Body of pancreas (tissue), 4 donors: ENCODE measurements around the gene MCTP1.

ENCODE experiments used
- POLR2A ChIP-seq, 3 donors: fragments of 450-650 bp; IDR thresholded peaks; one replicate each; pipeline ENCODE4 v1.6.1; 2016; ENCODE audit warnings: antibody characterized with exemption in 3 of 3, mild to moderate bottlenecking in 2 of 3
- TF ChIP-seq, protein P1 (sequence below), 7 experiments: fragments of 450-650 bp in 4 of 7; fragments of 200-600 bp in 3 of 7; sonication (generic) in 3 of 7; IDR thresholded peaks; one replicate each; pipeline ENCODE4 v1.5.1; 2016 to 2019; ENCODE audit warnings: antibody characterized with exemption in 7 of 7

- TF ChIP-seq, protein P1, sequence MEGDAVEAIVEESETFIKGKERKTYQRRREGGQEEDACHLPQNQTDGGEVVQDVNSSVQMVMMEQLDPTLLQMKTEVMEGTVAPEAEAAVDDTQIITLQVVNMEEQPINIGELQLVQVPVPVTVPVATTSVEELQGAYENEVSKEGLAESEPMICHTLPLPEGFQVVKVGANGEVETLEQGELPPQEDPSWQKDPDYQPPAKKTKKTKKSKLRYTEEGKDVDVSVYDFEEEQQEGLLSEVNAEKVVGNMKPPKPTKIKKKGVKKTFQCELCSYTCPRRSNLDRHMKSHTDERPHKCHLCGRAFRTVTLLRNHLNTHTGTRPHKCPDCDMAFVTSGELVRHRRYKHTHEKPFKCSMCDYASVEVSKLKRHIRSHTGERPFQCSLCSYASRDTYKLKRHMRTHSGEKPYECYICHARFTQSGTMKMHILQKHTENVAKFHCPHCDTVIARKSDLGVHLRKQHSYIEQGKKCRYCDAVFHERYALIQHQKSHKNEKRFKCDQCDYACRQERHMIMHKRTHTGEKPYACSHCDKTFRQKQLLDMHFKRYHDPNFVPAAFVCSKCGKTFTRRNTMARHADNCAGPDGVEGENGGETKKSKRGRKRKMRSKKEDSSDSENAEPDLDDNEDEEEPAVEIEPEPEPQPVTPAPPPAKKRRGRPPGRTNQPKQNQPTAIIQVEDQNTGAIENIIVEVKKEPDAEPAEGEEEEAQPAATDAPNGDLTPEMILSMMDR (IDR thresholded peaks at IDR 0.05), result no peak
- TF ChIP-seq POLR2A (IDR thresholded peaks at IDR 0.05), result no peak
Measured at GRCh38 chr5:94777056-94777880, 507.6 kb downstream of the MCTP1 start.
